CD4-positive, alpha-beta T cell (primary cell): ENCODE data around the gene TMX1. TPM values are rescaled to one million over a fixed set of nuclear protein-coding genes. Genes with fewer than 3 reads are reported as not detected.

Experiments
- ATAC-seq: fragments of 200-7000 bp; cut with Tn5 transposase; one replicate; pipeline ENCODE4 v1.10.0; 2022; ENCODE audit warnings: mild to moderate bottlenecking; ENCODE audit not compliant: poor library complexity
- CTCF ChIA-PET: fragments of 350-600 bp; sonication (Branson Sonifier 250); formaldehyde crosslinking; loops from one replicate; lab custom pipeline; 2021; ENCODE audit warnings: antibody characterized with exemption, inconsistent platforms; lab: Charles Lee
- POLR2A ChIA-PET: fragments of 350-600 bp; sonication (Branson Sonifier 250); formaldehyde crosslinking; loops from one replicate; lab custom pipeline; 2021; ENCODE audit warnings: antibody characterized with exemption, inconsistent platforms; lab: Charles Lee
- DNase-seq, 14 experiments: peaks; one replicate each; pipeline ENCODE4 v3.0.0-alpha.2; 2013 to 2020; ENCODE audit warnings: mixed read lengths in 2 of 14
- H3K27ac ChIP-seq, 2 donors: one replicate each; pipeline versions ENCODE4 v1.5.1 to v1.7.0; 2013; ENCODE audit warnings: low read length in 2 of 2, low read depth in 1 of 2, mild to moderate bottlenecking in 1 of 2
- H3K27me3 ChIP-seq, 2 experiments: 1 replicate in 1 of 2; 2 replicates in 1 of 2; pipeline versions ENCODE4 v1.6.1 to v1.7.0; 2013; ENCODE audit warnings: low read length in 2 of 2, control low read depth in 1 of 2, mild to moderate bottlenecking in 1 of 2, moderate library complexity in 1 of 2; ENCODE audit not compliant: insufficient read depth in 2 of 2, control insufficient read depth in 1 of 2
- H3K36me3 ChIP-seq: one replicate; pipeline ENCODE4 v1.6.1; 2013; ENCODE audit warnings: low read length, control low read depth; ENCODE audit not compliant: insufficient read depth
- H3K4me1 ChIP-seq: one replicate; pipeline ENCODE4 v1.6.1; 2013; ENCODE audit warnings: low read length, control low read depth; ENCODE audit not compliant: insufficient read depth
- H3K4me3 ChIP-seq: one replicate; pipeline ENCODE4 v1.5.1; 2013; ENCODE audit warnings: mild to moderate bottlenecking, low read length, moderate library complexity
- H3K9me3 ChIP-seq, 2 experiments: 1 replicate in 1 of 2; 2 replicates in 1 of 2; pipeline versions ENCODE4 v1.6.1 to v1.7.0; 2013; ENCODE audit warnings: low read length in 2 of 2, mild to moderate bottlenecking in 2 of 2, control low read depth in 1 of 2, moderate library complexity in 1 of 2; ENCODE audit not compliant: control insufficient read depth in 1 of 2, insufficient read depth in 1 of 2
- H3K27ac Mint-ChIP-seq: one replicate; pipeline ENCODE4 v1.8.0; 2020; ENCODE audit warnings: mixed read lengths
- H3K27me3 Mint-ChIP-seq: one replicate; pipeline ENCODE4 v1.8.0; 2021; ENCODE audit warnings: mixed read lengths
- H3K36me3 Mint-ChIP-seq: one replicate; pipeline ENCODE4 v1.8.0; 2021; ENCODE audit warnings: low read depth, mixed read lengths
- H3K4me1 Mint-ChIP-seq: one replicate; pipeline ENCODE4 v1.8.0; 2021; ENCODE audit warnings: low read depth, mixed read lengths
- H3K4me3 Mint-ChIP-seq: one replicate; pipeline ENCODE4 v1.8.0; 2020; ENCODE audit warnings: mild to moderate bottlenecking, mixed read lengths
- H3K9me3 Mint-ChIP-seq: one replicate; pipeline ENCODE4 v1.8.0; 2020; ENCODE audit warnings: mixed read lengths
- CTCF ChIP-seq: fragments of 200-600 bp; IDR thresholded peaks from one replicate; pipeline ENCODE4 v1.8.0; 2022; ENCODE audit warnings: antibody characterized with exemption, mild to moderate bottlenecking
- intact Hi-C, 2 experiments: fragments of 100-400 bp; cut with DNase I in 1 of 2; cut with micrococcal nuclease in 1 of 2; formaldehyde crosslinking; loops; one replicate each; pipeline versions ENCODE4 v1.15.1 to v1.9.0; 2023 to 2025; cut with DNase I, micrococcal nuclease
- total RNA-seq, 174 experiments: library from RNA in 2 of 174; stranded (reverse) in 2 of 174; gene quantifications; one replicate each; pipeline ENCODE4 v1.2.3 and lab custom pipeline; 2021 to 2026

The TMX1 gene
- total RNA-seq, 2 experiments from 2014 or later, result 9.5 to 11.0 TPM

GRCh38 chr14:51258280-51258679, 18.2 kb downstream of the TMX1 start:
- POLR2A ChIA-PET, result no interaction called here
- DNase-seq, result no peak
- intact Hi-C loops, result no loop called here
- H3K27ac ChIP-seq, result no peak overlapping the region
- H3K27me3 Mint-ChIP-seq, result no peaks in the 10 kb centered on the region
- peaks cover 65% of the 10 kb centered on the region for H3K36me3 Mint-ChIP-seq
- no peak overlapping the region for H3K27ac Mint-ChIP-seq
- no peak overlapping the region for H3K4me3 ChIP-seq
- no peaks in the 10 kb centered on the region for H3K4me1 Mint-ChIP-seq
- peaks cover 3 to 5% of the 10 kb centered on the region in 2 experiments for H3K9me3 ChIP-seq
- CTCF ChIA-PET, result no interaction called here
- TF ChIP-seq CTCF, result no peak
- peaks cover 10% of the 10 kb centered on the region for H3K9me3 Mint-ChIP-seq
- peaks cover 21% of the 10 kb centered on the region for H3K36me3 ChIP-seq
- no peak overlapping the region for H3K4me3 Mint-ChIP-seq
- H3K4me1 ChIP-seq, result no peaks in the 10 kb centered on the region
- no peak for ATAC-seq
- H3K27me3 ChIP-seq, result no peaks in the 10 kb centered on the region

GRCh38 chr14:51258788-51259187, 18.7 kb downstream of the TMX1 start:
- ChIA-PET POLR2A (no interaction called here), CTCF (no interaction called here)
- H3K36me3 Mint-ChIP-seq, result peaks cover 60% of the 10 kb centered on the region
- intact Hi-C loops, result no loop called here
- H3K27ac Mint-ChIP-seq, result no peak overlapping the region
- H3K27me3 Mint-ChIP-seq, result no peaks in the 10 kb centered on the region
- Histone ChIP-seq H3K27me3 (no peaks in the 10 kb centered on the region), H3K4me3 (no peak overlapping the region), H3K36me3 (peaks cover 18% of the 10 kb centered on the region), H3K27ac (no peak overlapping the region), H3K9me3 (peaks cover 3 to 5% of the 10 kb centered on the region in 2 experiments), H3K4me1 (no peaks in the 10 kb centered on the region)
- DNase-seq, result no peak
- H3K9me3 Mint-ChIP-seq, result peaks cover 10% of the 10 kb centered on the region
- no peaks in the 10 kb centered on the region for H3K4me1 Mint-ChIP-seq
- H3K4me3 Mint-ChIP-seq, result no peak overlapping the region
- no peak for TF ChIP-seq CTCF
- no peak for ATAC-seq

- ChIA-PET CTCF (no interaction called here), POLR2A (no interaction called here)
These were observed 20.2 kb downstream of the TMX1 start for GRCh38 chr14:51260225-51260624.

More at GRCh38 chr14:51260225-51260624, 20.2 kb downstream of the TMX1 start:
- intact Hi-C loops, result loop anchor here in 1 of 2 experiments (1.0 kb wide), 1 partner anchor 39 kb away; no protein-coding TSS in a partner anchor
- Histone ChIP-seq H3K4me3 (no peak overlapping the region), H3K27ac (no peak overlapping the region), H3K36me3 (peaks cover 16% of the 10 kb centered on the region), H3K4me1 (no peaks in the 10 kb centered on the region), H3K9me3 (peaks cover 3 to 5% of the 10 kb centered on the region in 2 experiments), H3K27me3 (no peaks in the 10 kb centered on the region)
- Mint-ChIP-seq H3K4me1 (no peaks in the 10 kb centered on the region), H3K27ac (no peak overlapping the region), H3K4me3 (no peak overlapping the region), H3K36me3 (peaks cover 48% of the 10 kb centered on the region), H3K9me3 (peaks cover 10% of the 10 kb centered on the region), H3K27me3 (no peaks in the 10 kb centered on the region)
- no peak for ATAC-seq
- TF ChIP-seq CTCF, result no peak
- DNase-seq, result no peak
